Loucy (cell line): ENCODE results near the gene GNL1.

Experiments
- H2AFZ ChIP-seq: fragments of 200-600 bp; sonication (generic); 2 replicates; pipeline ENCODE4 v1.6.0; 2016; ENCODE audit warnings: antibody characterized with exemption, mild to moderate bottlenecking, low read length, moderate library complexity
- H3F3A ChIP-seq: fragments of 200-600 bp; 2 replicates; pipeline ENCODE4 v1.6.0; 2016; ENCODE audit warnings: antibody characterized with exemption, low read depth, mild to moderate bottlenecking
- H3K27me3 ChIP-seq: fragments of 200-600 bp; sonication (generic); 2 replicates; pipeline ENCODE4 v1.6.1; 2014; ENCODE audit warnings: low read length, mild to moderate bottlenecking; ENCODE audit not compliant: insufficient read depth, poor library complexity, severe bottlenecking
- H3K36me3 ChIP-seq: fragments of 200-600 bp; sonication (generic); 2 replicates; pipeline ENCODE4 v1.6.1; 2016; ENCODE audit warnings: low read length; ENCODE audit not compliant: insufficient read depth
- H3K4me1 ChIP-seq: fragments of 200-600 bp; sonication (generic); 2 replicates; pipeline ENCODE4 v1.5.1; 2014; ENCODE audit warnings: low read length, mild to moderate bottlenecking; ENCODE audit not compliant: insufficient read depth, poor library complexity, severe bottlenecking
- H3K4me2 ChIP-seq: fragments of 200-600 bp; sonication (generic); 2 replicates; pipeline ENCODE4 v1.6.0; 2014; ENCODE audit warnings: antibody characterized with exemption, low read length, low read depth, mild to moderate bottlenecking; ENCODE audit not compliant: poor library complexity, severe bottlenecking
- H3K4me3 ChIP-seq: fragments of 200-600 bp; sonication (generic); 2 replicates; pipeline ENCODE4 v1.5.1; 2014; ENCODE audit warnings: low read length, mild to moderate bottlenecking, mixed read lengths; ENCODE audit not compliant: poor library complexity, severe bottlenecking
- H3K79me2 ChIP-seq: fragments of 200-600 bp; sonication (generic); 2 replicates; pipeline ENCODE4 v1.6.1; 2014; ENCODE audit warnings: low read length; ENCODE audit not compliant: insufficient read depth
- H3K9ac ChIP-seq: fragments of 200-600 bp; sonication (generic); 2 replicates; pipeline ENCODE4 v1.6.0; 2014; ENCODE audit warnings: mild to moderate bottlenecking, low read depth, low read length, moderate library complexity; ENCODE audit not compliant: poor library complexity, severe bottlenecking
- H3K9me2 ChIP-seq: fragments of 200-600 bp; sonication (generic); replicated peaks from 2 replicates; pipeline ENCODE4 v1.6.1; 2016; ENCODE audit warnings: low read depth, low read length, mixed read lengths
- H3K9me3 ChIP-seq: fragments of 200-600 bp; sonication (generic); 2 replicates; pipeline ENCODE4 v1.6.1; 2014; ENCODE audit warnings: mild to moderate bottlenecking, antibody characterized with exemption, low read length, low read depth; ENCODE audit not compliant: insufficient read depth
- H4K20me1 ChIP-seq: fragments of 200-600 bp; sonication (generic); 2 replicates; pipeline ENCODE4 v1.6.0; 2014; ENCODE audit warnings: antibody characterized with exemption, low read length, mild to moderate bottlenecking; ENCODE audit not compliant: insufficient read depth, poor library complexity, severe bottlenecking
- CTCF ChIP-seq: fragments of 200-600 bp; sonication (generic); conservative IDR thresholded peaks from 2 replicates; pipeline ENCODE4 v1.5.1; 2014; ENCODE audit warnings: mild to moderate bottlenecking, antibody characterized with exemption, low read length
- EZH2phosphoT487 ChIP-seq: fragments of 200-600 bp; IDR thresholded peaks from 2 replicates; pipeline ENCODE4 v1.6.1; 2018; ENCODE audit warnings: antibody characterized with exemption, mild to moderate bottlenecking, moderate library complexity, borderline replicate concordance

GNL1 gene

GRCh38 chr6:30572148-30572547, 15.9 kb upstream of the GNL1 start:
- Histone ChIP-seq H3K9me2 (no peaks in the 10 kb centered on the region), H3K9ac (peak overlapping the region; percentile 85), H3K4me1 (peaks cover 42% of the 10 kb centered on the region), H3F3A (no peaks in the 10 kb centered on the region), H3K79me2 (peaks cover 58% of the 10 kb centered on the region), H3K9me3 (no peaks in the 10 kb centered on the region), H4K20me1 (peaks cover 55% of the 10 kb centered on the region), H3K36me3 (peaks cover 6% of the 10 kb centered on the region; the same call in 1 of the 2 replicates), H2AFZ (no peak overlapping the region), H3K27me3 (no peaks in the 10 kb centered on the region), H3K4me2 (peak overlapping the region; percentile 88), H3K4me3 (peak overlapping the region; percentile 91)
- TF ChIP-seq CTCF, result no peak
- no peak for TF ChIP-seq EZH2phosphoT487

- peaks cover 53% of the 10 kb centered on the region for H3K79me2 ChIP-seq
- H4K20me1 ChIP-seq, result peaks cover 51% of the 10 kb centered on the region
Measured at GRCh38 chr6:30571762-30572082, 15.4 kb upstream of the GNL1 start.

GRCh38 chr6:30571075-30571761, 14.9 kb upstream of the GNL1 start, which contains the start of gene ABCF1:
ABCF1 (plus strand) TSS chr6:30571442; CDS start chr6:30571488, 46 bp downstream.
- Histone ChIP-seq H3K27me3 (no peaks in the 10 kb centered on the region), H3K4me1 (peaks cover 42% of the 10 kb centered on the region), H3F3A (no peaks in the 10 kb centered on the region), H3K9ac (peak within 1 kb of the TSS; percentile 85), H4K20me1 (peaks cover 46% of the 10 kb centered on the region), H3K4me2 (peak within 1 kb of the TSS; percentile 94), H3K9me2 (no peaks in the 10 kb centered on the region), H3K36me3 (no peaks in the 10 kb centered on the region), H2AFZ (peak within 1 kb of the TSS; percentile 90), H3K79me2 (peaks cover 48% of the 10 kb centered on the region), H3K9me3 (no peaks in the 10 kb centered on the region), H3K4me3 (peak within 1 kb of the TSS; percentile 91)
- TF ChIP-seq CTCF, result no peak
- TF ChIP-seq EZH2phosphoT487, result no peak

More at GRCh38 chr6:30571762-30572082, 15.4 kb upstream of the GNL1 start:
- TF ChIP-seq EZH2phosphoT487, result no peak
- no peak for TF ChIP-seq CTCF
- Histone ChIP-seq H3K36me3 (peaks cover 2% of the 10 kb centered on the region; the same call in 1 of the 2 replicates), H3F3A (no peaks in the 10 kb centered on the region), H3K4me2 (peak overlapping the region; percentile 88), H3K4me3 (peak overlapping the region; percentile 91), H3K9ac (peak overlapping the region; percentile 85), H3K9me3 (no peaks in the 10 kb centered on the region), H2AFZ (peak overlapping the region; percentile 90), H3K9me2 (no peaks in the 10 kb centered on the region), H3K27me3 (no peaks in the 10 kb centered on the region), H3K4me1 (peaks cover 42% of the 10 kb centered on the region)
